Stimulated activated CD8-positive, alpha-beta memory T cell treated with anti-CD3 and anti-CD28 coated beads, Interleukin-12 subunit alpha, Interleukin-12 subunit beta, amount 100 ng/mL, for 24 hours (primary cell): ENCODE results near the gene XK.
"Not testable (repeated sequence)": the region's sequence is repeated elsewhere in the genome, so short reads cannot be mapped to it uniquely, and the experiment has no call there.

Experiments used
- DNase-seq: peaks from one replicate; pipeline ENCODE4 v3.0.0-alpha.2; 2020; ENCODE audit errors: extremely low read depth

Gene XK

GRCh38 chrX:37753384-37753783 is 67.8 kb downstream of the XK start:
- DNase-seq: no peak

- DNase-seq: no peak
Measured at GRCh38 chrX:37754516-37754915, 68.9 kb downstream of the XK start.

- no peak for DNase-seq
Measured at GRCh38 chrX:37755025-37755424, 69.4 kb downstream of the XK start.

- no peak for DNase-seq
Measured at GRCh38 chrX:37757082-37757481, 71.5 kb downstream of the XK start.

GRCh38 chrX:37759351-37759750 is 73.8 kb downstream of the XK start:
- no peak for DNase-seq

- no peak for DNase-seq
Measured at GRCh38 chrX:37759878-37760418, 74.4 kb downstream of the XK start.

- DNase-seq: no peak
Measured at GRCh38 chrX:37763400-37763799, 77.8 kb downstream of the XK start.

- no peak for DNase-seq
Measured at GRCh38 chrX:37765507-37765906, 79.9 kb downstream of the XK start.

- DNase-seq: no peak
Measured at GRCh38 chrX:37767430-37767829, 81.8 kb downstream of the XK start.

- DNase-seq: not testable (repeated sequence)
Measured at GRCh38 chrX:37768866-37769265, 83.3 kb downstream of the XK start.

- DNase-seq: no peak
Measured at GRCh38 chrX:37776283-37776986, 90.8 kb downstream of the XK start.

GRCh38 chrX:37776987-37777325 is 91.4 kb downstream of the XK start:
- DNase-seq: no peak

GRCh38 chrX:37779857-37780256 is 94.3 kb downstream of the XK start, which contains the start of gene CYBB:
TSS of gene CYBB (plus strand) at chrX:37780059. CDS start at chrX:37780078, 19 bp downstream.
- no peak for DNase-seq

- DNase-seq: no peak
Measured at GRCh38 chrX:37781081-37781480, 95.5 kb downstream of the XK start.
